OCI-LY7 (cell line): ENCODE measurements around the gene GNPTG.

Experiments used
- CTCF ChIP-seq: fragments of 200-600 bp; sonication (generic); conservative IDR thresholded peaks from 2 replicates; pipeline ENCODE4 v1.5.1; 2014; ENCODE audit warnings: mild to moderate bottlenecking, antibody characterized with exemption, low read length, moderate library complexity, mixed read lengths
- EZH2phosphoT487 ChIP-seq: fragments of 200-600 bp; sonication (generic); IDR thresholded peaks from 2 replicates; pipeline ENCODE4 v1.6.1; 2018; ENCODE audit warnings: low read depth, borderline replicate concordance, mild to moderate bottlenecking, mixed run types, antibody characterized with exemption, low read length, moderate library complexity, mixed read lengths

DNA sequence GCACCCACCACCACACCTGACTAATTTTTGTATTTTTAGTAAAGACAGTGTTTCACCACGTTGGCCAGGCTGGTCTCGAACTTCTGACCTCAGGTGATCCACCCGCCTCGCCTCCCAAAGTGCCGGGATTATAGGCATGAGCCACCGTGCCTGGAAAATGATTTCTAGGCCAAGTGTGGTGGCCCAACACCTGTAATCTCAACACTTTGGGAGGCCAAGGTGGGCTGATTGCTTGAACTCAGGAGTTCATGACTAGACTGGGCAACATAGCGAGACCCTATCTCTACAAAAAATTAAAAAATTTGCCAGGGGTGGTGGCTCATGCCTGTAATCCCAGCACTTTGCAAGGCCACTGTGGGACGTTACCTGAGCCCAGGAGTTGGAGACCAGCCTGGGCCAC lies 29.3 kb upstream of the GNPTG start:
- TF ChIP-seq EZH2phosphoT487 (no peak), CTCF (no peak)
